WTC11 (cell line): ENCODE data around the gene UNC13C. TPM values are rescaled to one million over a fixed set of nuclear protein-coding genes. Genes with fewer than 3 reads are reported as not detected.
"Not testable (repeated sequence)": the region's sequence is repeated elsewhere in the genome, so short reads cannot be mapped to it uniquely, and the experiment has no call there.

ENCODE experiments used
- ATAC-seq: fragments of 200-7000 bp; cut with Tn5 transposase; 2 replicates; pipeline ENCODE4 v1.10.0; 2021; ENCODE audit warnings: mild to moderate bottlenecking, moderate library complexity
- CTCF ChIA-PET: fragments of 300-600 bp; sonication (Branson Sonifier 250); formaldehyde crosslinking; loops from one replicate; lab custom pipeline; 2021; ENCODE audit warnings: antibody characterized with exemption; lab: Charles Lee
- POLR2A ChIA-PET: fragments of 350-600 bp; sonication (Branson Sonifier 250); formaldehyde crosslinking; loops from one replicate; lab custom pipeline; 2021; ENCODE audit warnings: antibody characterized with exemption; lab: Charles Lee
- DNase-seq: peaks from one replicate; pipeline ENCODE4 v3.0.0; 2021; ENCODE audit warnings: low spot score
- H3K27ac Mint-ChIP-seq: 2 replicates; pipeline ENCODE4 v1.8.0; 2021; ENCODE audit warnings: mixed read lengths
- H3K27me3 Mint-ChIP-seq: 2 replicates; pipeline ENCODE4 v1.8.0; 2021; ENCODE audit warnings: low read depth, mild to moderate bottlenecking, moderate library complexity, mixed read lengths
- H3K36me3 Mint-ChIP-seq: 2 replicates; pipeline ENCODE4 v1.8.0; 2021; ENCODE audit warnings: mixed read lengths
- H3K4me1 Mint-ChIP-seq: 2 replicates; pipeline ENCODE4 v1.8.0; 2022; ENCODE audit warnings: mixed read lengths
- H3K4me3 Mint-ChIP-seq: 2 replicates; pipeline ENCODE4 v1.8.0; 2021; ENCODE audit warnings: mild to moderate bottlenecking, moderate library complexity, mixed read lengths
- H3K9me3 Mint-ChIP-seq: 2 replicates; pipeline ENCODE4 v1.8.0; 2021; ENCODE audit warnings: mixed read lengths
- AFF4 ChIP-seq: sonication (generic); formaldehyde crosslinking; IDR thresholded peaks from 2 replicates; pipeline ENCODE4 v1.8.1; 2023; ENCODE audit warnings: mild to moderate bottlenecking, missing genetic modification reagents, borderline replicate concordance
- AR ChIP-seq: fragments of 250-450 bp; sonication (Bioruptor Pico); IDR thresholded peaks from 2 replicates; pipeline ENCODE4 v1.9.0; 2021; ENCODE audit warnings: mild to moderate bottlenecking
- CREB1 ChIP-seq: sonication (generic); formaldehyde crosslinking; IDR thresholded peaks from 2 replicates; pipeline ENCODE4 v1.8.0; 2023; ENCODE audit warnings: mild to moderate bottlenecking, missing genetic modification reagents
- E2F1 ChIP-seq: sonication (generic); formaldehyde crosslinking; IDR thresholded peaks from 2 replicates; pipeline ENCODE4 v1.8.0; 2022; ENCODE audit warnings: mild to moderate bottlenecking, missing genetic modification reagents
- E2F5 ChIP-seq: sonication (generic); formaldehyde crosslinking; IDR thresholded peaks from 2 replicates; pipeline ENCODE4 v1.8.1; 2022; ENCODE audit warnings: mild to moderate bottlenecking, moderate library complexity, missing genetic modification reagents
- GRHL2 ChIP-seq: fragments of 250-450 bp; sonication (Bioruptor Pico); IDR thresholded peaks from 2 replicates; pipeline ENCODE4 v1.8.0; 2022; ENCODE audit warnings: mild to moderate bottlenecking, moderate library complexity; ENCODE audit not compliant: insufficient replicate concordance, severe bottlenecking
- GTF2I ChIP-seq: fragments of 250-450 bp; sonication (Bioruptor Pico); conservative IDR thresholded peaks from 2 replicates; pipeline ENCODE4 v1.4.0; 2021; ENCODE audit warnings: mild to moderate bottlenecking
- HMGXB4 ChIP-seq: sonication (generic); formaldehyde crosslinking; IDR thresholded peaks from 2 replicates; pipeline ENCODE4 v1.8.1; 2023; ENCODE audit warnings: mild to moderate bottlenecking, moderate library complexity, missing genetic modification reagents
- NFE2L1 ChIP-seq: sonication (generic); formaldehyde crosslinking; IDR thresholded peaks from 2 replicates; pipeline ENCODE4 v1.8.1; 2023; ENCODE audit warnings: missing genetic modification reagents
- NFYB ChIP-seq: sonication (generic); formaldehyde crosslinking; conservative IDR thresholded peaks from 2 replicates; pipeline ENCODE4 v1.8.0; 2022; ENCODE audit warnings: low read depth, missing genetic modification reagents
- NR1H2 ChIP-seq: sonication (generic); formaldehyde crosslinking; IDR thresholded peaks from 2 replicates; pipeline ENCODE4 v1.9.0; 2021; ENCODE audit warnings: mild to moderate bottlenecking, moderate library complexity, missing genetic modification reagents
- RELA ChIP-seq: sonication (generic); formaldehyde crosslinking; IDR thresholded peaks from 2 replicates; pipeline ENCODE4 v1.8.1; 2022; ENCODE audit warnings: missing genetic modification reagents, mild to moderate bottlenecking, borderline replicate concordance
- SMAD4 ChIP-seq: sonication (generic); formaldehyde crosslinking; IDR thresholded peaks from 2 replicates; pipeline ENCODE4 v1.8.0; 2022; ENCODE audit warnings: mild to moderate bottlenecking, missing genetic modification reagents
- SP1 ChIP-seq: sonication (generic); formaldehyde crosslinking; conservative IDR thresholded peaks from 2 replicates; pipeline ENCODE4 v1.8.1; 2022; ENCODE audit warnings: missing genetic modification reagents
- TP53 ChIP-seq: sonication (generic); formaldehyde crosslinking; IDR thresholded peaks from 2 replicates; pipeline ENCODE4 v1.8.1; 2023; ENCODE audit warnings: mild to moderate bottlenecking, missing genetic modification reagents
- ZBTB43 ChIP-seq: sonication (generic); formaldehyde crosslinking; IDR thresholded peaks from 2 replicates; pipeline ENCODE4 v1.8.1; 2023; ENCODE audit warnings: mild to moderate bottlenecking, missing genetic modification reagents
- ZNF121 ChIP-seq: sonication (generic); formaldehyde crosslinking; IDR thresholded peaks from 2 replicates; pipeline ENCODE4 v1.8.0; 2023; ENCODE audit warnings: missing genetic modification reagents
- ZNF138 ChIP-seq: sonication (generic); formaldehyde crosslinking; conservative IDR thresholded peaks from 2 replicates; pipeline ENCODE4 v1.8.1; 2022; ENCODE audit warnings: mild to moderate bottlenecking, moderate library complexity, missing genetic modification reagents
- ZNF416 ChIP-seq: fragments of 250-450 bp; sonication (Bioruptor Pico); IDR thresholded peaks from 2 replicates; pipeline ENCODE4 v1.9.0; 2021; ENCODE audit warnings: mild to moderate bottlenecking, inconsistent platforms
- total RNA-seq: library from RNA; stranded (reverse); gene quantifications from 3 replicates; pipeline ENCODE4 v1.2.3, GENCODE V29; 2021

The UNC13C gene
- total RNA-seq, 1 experiment from 2014 or later, result 0.07 TPM

GRCh38 chr15:54410481-54410880, 432.2 kb downstream of the UNC13C start (continued):
- no peak for TF ChIP-seq E2F5 (CRISPR knock-in tag)
- TF ChIP-seq NR1H2, result no peak
- TF ChIP-seq NFE2L1, result no peak
- TF ChIP-seq ZNF416 (CRISPR knock-in tag), result no peak
- TF ChIP-seq TP53, result no peak
- TF ChIP-seq ZNF138 (CRISPR knock-in tag), result no peak
- no peak for TF ChIP-seq ZNF121 (CRISPR knock-in tag)

GRCh38 chr15:54424171-54424570, 445.9 kb downstream of the UNC13C start:
- no peak overlapping the region for H3K4me3 Mint-ChIP-seq
- no peak for ATAC-seq
- no peaks in the 10 kb centered on the region for H3K36me3 Mint-ChIP-seq

GRCh38 chr15:54428596-54428995, 450.4 kb downstream of the UNC13C start:
- H3K27me3 Mint-ChIP-seq, result no peaks in the 10 kb centered on the region
- CTCF ChIA-PET, result no interaction called here
- H3K4me3 Mint-ChIP-seq, result no peak overlapping the region
- H3K9me3 Mint-ChIP-seq, result peaks cover 10% of the 10 kb centered on the region
- no peaks in the 10 kb centered on the region for H3K4me1 Mint-ChIP-seq
- ATAC-seq (no peak), DNase-seq (no peak)
- TF ChIP-seq SMAD4 (no peak), E2F1 (CRISPR knock-in tag) (no peak), ZBTB43 (CRISPR knock-in tag) (no peak), GRHL2 (CRISPR knock-in tag) (no peak), CREB1 (CRISPR knock-in tag) (no peak), AFF4 (no peak), NFYB (no peak)
- H3K36me3 Mint-ChIP-seq, result no peaks in the 10 kb centered on the region
- no peak overlapping the region for H3K27ac Mint-ChIP-seq
- POLR2A ChIA-PET, result no interaction called here

More at GRCh38 chr15:54424171-54424570, 445.9 kb downstream of the UNC13C start:
- TF ChIP-seq GTF2I (CRISPR knock-in tag), result no peak
- TF ChIP-seq HMGXB4, result no peak
- no peak for TF ChIP-seq RELA
- TF ChIP-seq AR (CRISPR knock-in tag), result no peak
- TF ChIP-seq SP1 (CRISPR knock-in tag), result no peak
- TF ChIP-seq, all 79 proteins: peak for 0
- POLR2A ChIA-PET, result no interaction called here
- CTCF ChIA-PET, result no interaction called here
- DNase-seq, result no peak
- no peaks in the 10 kb centered on the region for H3K27me3 Mint-ChIP-seq
- H3K4me1 Mint-ChIP-seq, result no peaks in the 10 kb centered on the region
- H3K9me3 Mint-ChIP-seq, result peaks cover 10% of the 10 kb centered on the region
- H3K27ac Mint-ChIP-seq, result no peak overlapping the region

GRCh38 chr15:54450288-54450687, 472.0 kb downstream of the UNC13C start:
- H3K27me3 Mint-ChIP-seq, DNase-seq, ATAC-seq, POLR2A ChIA-PET, H3K4me3 Mint-ChIP-seq, H3K4me1 Mint-ChIP-seq, CTCF ChIA-PET, H3K27ac Mint-ChIP-seq: not testable (repeated sequence)
- peaks cover 20% of the 10 kb centered on the region for H3K36me3 Mint-ChIP-seq
- H3K9me3 Mint-ChIP-seq, result peaks cover 62% of the 10 kb centered on the region
